Ecto neural progenitor cell (in vitro differentiated cells): ENCODE data around the gene CACNB3.
A peak's percentile ranks its signal among the peaks of the same experiment; 100 is the strongest.
"Not testable (repeated sequence)": the region's sequence is repeated elsewhere in the genome, so short reads cannot be mapped to it uniquely, and the experiment has no call there.

ENCODE experiments used
- DNase-seq: peaks from one replicate; pipeline ENCODE4 v3.0.0-alpha.2; 2018; ENCODE audit warnings: low spot score

The CACNB3 gene

GRCh38 chr12:48818831-48819590, 715 bp downstream of the CACNB3 start:
- DNase-seq, result no peak

GRCh38 chr12:48819986-48820725, 1.9 kb downstream of the CACNB3 start:
- no peak for DNase-seq

GRCh38 chr12:48822139-48822538, 3.8 kb downstream of the CACNB3 start:
- no peak for DNase-seq

- DNase-seq, result no peak
Observed at GRCh38 chr12:48822711-48823110, 4.4 kb downstream of the CACNB3 start.

- DNase-seq, result no peak
Observed at GRCh38 chr12:48823281-48823680, 5.0 kb downstream of the CACNB3 start.

GRCh38 chr12:48824112-48824511, 5.8 kb downstream of the CACNB3 start:
- no peak for DNase-seq

GRCh38 chr12:48824905-48825304, 6.6 kb downstream of the CACNB3 start:
- DNase-seq, result no peak

GRCh38 chr12:48826209-48826855, 8.0 kb downstream of the CACNB3 start:
- no peak for DNase-seq

- DNase-seq, result no peak
Observed at GRCh38 chr12:48827026-48827425, 8.7 kb downstream of the CACNB3 start.

GRCh38 chr12:48827513-48828096, 9.3 kb downstream of the CACNB3 start:
- DNase-seq, result no peak

- no peak for DNase-seq
Observed at GRCh38 chr12:48828293-48828692, 10.0 kb downstream of the CACNB3 start.

GRCh38 chr12:48828841-48829575, 10.7 kb downstream of the CACNB3 start:
- no peak for DNase-seq

- no peak for DNase-seq
Observed at GRCh38 chr12:48831257-48831656, 13.0 kb downstream of the CACNB3 start.

GRCh38 chr12:48832321-48833060, 14.2 kb downstream of the CACNB3 start:
- DNase-seq, result no peak

GRCh38 chr12:48838048-48838447, 19.8 kb downstream of the CACNB3 start:
- DNase-seq, result no peak

GRCh38 chr12:48842021-48842420, 23.7 kb downstream of the CACNB3 start:
- DNase-seq, result not testable (repeated sequence)

GRCh38 chr12:48851883-48852733, 33.8 kb downstream of the CACNB3 start, which contains the start of gene DDX23:
Gene DDX23 (minus strand): TSS chr12:48852163. CDS start chr12:48845782, 6,381 bp downstream.
- DNase-seq, result peak; percentile 98

GRCh38 chr12:48852734-48853688, 34.7 kb downstream of the CACNB3 start:
- peak; percentile 94 for DNase-seq

- DNase-seq, result no peak
Observed at GRCh38 chr12:48854488-48854887, 36.2 kb downstream of the CACNB3 start.
